GDM1 (cell line): ENCODE data around the gene EFNA1.

ENCODE experiments used
- DNase-seq: peaks from one replicate; lab custom pipeline; 2025; lab: John Stamatoyannopoulos, UW

The EFNA1 gene

DNA sequence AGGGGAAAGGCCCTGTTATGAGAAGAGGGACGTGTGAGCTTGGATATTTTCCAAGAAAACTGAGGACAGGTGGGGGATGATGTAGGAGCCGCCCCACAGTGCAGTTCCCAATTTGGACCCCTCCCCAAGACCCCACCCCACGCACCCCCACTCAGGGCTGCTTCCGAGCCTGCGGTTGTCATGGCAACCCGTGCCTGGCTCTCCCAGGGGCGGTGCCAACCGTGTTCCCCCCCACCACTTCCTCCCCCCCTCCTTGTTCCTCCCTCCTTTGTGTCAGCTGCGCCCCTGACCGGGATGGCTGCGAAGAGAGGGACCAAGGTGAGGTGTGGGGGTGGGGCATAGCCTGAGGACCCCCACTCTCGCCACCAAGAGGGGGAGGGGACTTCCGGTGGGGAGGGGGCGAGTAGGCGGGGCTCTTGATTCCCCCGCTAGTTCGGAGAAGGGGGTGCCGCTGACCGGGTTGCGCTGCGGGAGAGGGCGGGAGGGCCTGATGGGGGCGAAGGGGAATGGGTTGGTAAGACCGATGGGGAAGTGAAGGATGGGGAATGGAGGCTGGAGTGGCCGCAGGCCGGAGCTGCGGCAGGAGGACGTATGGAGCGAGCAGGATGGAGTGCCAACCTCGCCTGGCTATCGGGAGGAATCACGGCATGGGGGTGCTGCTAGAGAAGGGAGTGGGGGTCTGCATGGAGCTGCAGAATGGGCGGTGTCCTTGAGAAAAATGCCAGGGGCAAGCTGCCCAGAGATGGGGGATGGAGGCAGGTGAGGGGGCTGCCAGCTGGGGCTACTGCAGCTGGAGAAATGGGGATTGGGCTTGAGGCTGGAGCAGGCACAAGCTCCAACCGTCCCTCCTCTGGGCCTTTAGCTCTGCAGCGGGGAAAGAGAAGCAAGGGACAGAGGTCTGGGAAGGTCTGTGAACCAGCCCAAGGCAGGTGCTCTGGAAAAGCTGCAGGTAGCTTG is 46.9 kb downstream of the EFNA1 start:
- peak; percentile 36 for DNase-seq

DNA sequence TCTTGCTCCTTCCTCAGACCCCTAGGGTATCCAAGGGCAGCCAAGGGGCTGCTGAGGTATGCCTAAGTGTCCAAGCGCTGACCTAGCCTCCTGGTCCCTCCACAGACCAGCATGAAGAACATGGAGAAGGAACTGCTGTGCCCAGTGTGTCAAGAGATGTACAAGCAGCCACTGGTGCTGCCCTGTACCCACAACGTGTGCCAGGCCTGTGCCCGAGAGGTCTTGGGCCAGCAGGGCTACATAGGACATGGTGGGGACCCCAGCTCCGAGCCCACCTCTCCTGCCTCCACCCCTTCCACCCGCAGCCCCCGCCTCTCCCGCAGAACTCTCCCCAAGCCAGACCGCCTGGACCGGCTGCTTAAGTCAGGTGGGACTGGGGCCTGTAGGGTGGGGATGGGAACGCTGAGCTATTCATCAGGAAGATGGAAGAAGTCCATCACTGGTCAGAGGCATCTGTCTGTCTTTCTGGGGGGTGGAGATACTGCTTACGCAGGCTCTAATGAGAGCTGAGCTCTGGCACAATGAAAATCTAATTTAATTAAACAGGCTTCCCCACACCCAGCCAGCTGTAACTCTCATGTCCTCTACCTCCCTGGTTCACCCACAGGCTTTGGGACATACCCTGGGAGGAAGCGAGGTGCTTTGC is 47.7 kb downstream of the EFNA1 start:
- no peak for DNase-seq

DNA sequence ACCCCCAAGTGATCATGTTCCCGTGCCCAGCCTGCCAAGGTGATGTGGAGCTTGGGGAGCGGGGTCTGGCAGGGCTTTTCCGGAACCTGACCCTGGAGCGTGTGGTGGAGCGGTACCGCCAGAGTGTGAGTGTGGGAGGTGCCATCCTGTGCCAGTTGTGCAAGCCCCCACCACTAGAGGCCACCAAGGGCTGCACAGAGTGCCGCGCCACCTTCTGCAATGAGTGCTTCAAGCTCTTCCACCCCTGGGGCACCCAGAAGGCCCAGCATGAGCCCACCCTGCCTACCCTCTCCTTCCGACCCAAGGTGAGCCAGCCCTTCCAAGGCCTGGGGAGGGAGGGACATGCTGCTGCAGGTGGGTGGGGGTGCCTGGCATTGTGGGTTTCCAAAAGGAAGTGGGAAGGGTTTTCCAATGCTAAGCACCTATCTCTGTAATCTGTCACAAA is 48.3 kb downstream of the EFNA1 start:
- no peak for DNase-seq

DNA sequence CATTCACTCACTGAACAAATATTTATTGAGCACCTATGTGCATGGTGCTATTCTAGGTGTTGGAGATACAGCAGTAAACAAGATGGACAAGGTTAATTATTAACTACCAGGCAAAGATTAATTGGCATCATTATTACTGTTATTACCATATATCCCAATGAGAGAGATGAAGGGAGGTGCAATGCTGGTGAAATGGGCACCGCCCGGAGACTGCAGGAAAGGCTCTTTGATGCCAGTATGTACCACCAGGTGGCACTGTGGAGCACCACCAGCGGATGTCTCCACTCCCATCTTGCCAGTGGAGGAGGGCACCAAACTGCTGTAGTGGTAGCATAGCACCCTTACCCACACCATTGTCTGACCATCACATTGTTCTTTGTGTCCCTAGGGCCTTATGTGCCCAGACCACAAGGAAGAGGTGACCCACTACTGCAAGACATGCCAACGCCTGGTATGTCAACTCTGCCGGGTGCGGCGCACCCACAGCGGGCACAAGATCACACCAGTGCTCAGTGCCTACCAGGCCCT is 48.9 kb downstream of the EFNA1 start:
- peak; percentile 52 for DNase-seq

DNA sequence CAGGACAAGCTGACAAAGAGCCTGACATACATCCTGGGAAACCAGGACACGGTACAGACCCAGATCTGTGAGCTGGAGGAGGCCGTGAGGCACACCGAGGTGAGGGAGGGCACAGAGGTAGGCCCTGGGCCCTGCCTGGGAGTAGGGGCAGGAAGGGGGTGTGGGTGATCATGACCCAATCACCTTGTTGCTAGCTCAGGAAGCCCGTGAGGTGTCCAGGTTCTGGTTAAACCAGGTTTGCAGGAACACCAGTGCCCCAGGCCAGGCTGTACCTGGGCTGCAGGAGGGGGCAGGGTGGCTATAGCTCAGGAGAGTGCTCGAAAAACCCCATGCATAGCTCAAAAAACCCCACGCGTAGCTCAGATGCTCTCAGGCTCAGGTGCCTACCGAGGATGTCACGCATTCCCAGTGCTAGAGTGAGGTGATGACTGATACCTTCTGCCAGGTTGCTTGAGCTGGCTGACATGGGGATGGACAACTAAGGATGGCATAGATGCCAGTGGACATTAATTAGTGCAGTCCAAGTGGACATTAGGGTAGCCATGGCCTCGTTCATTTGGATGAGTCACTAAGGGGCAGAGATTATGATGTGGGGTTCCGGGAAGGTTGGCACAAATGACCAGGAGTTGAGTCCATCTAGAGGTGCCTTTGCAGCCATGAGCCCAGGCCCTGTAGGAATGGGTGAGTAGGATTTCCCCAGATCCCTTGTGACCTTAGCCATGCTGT is 49.7 kb downstream of the EFNA1 start:
- DNase-seq = no peak

DNA sequence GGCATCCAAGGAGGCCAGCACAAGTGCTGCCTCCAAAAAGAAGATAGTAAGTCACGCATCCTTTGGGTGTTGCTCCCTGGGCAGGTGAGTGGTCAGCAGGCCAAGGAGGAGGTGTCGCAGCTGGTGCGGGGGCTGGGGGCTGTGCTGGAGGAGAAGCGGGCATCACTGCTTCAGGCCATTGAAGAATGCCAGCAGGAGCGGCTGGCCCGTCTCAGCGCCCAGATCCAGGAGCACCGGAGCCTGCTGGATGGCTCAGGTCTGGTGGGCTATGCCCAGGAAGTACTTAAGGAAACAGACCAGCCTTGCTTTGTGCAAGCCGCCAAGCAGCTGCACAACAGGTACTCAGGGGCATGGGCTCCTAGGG is 50.2 kb downstream of the EFNA1 start:
- no peak for DNase-seq

DNA sequence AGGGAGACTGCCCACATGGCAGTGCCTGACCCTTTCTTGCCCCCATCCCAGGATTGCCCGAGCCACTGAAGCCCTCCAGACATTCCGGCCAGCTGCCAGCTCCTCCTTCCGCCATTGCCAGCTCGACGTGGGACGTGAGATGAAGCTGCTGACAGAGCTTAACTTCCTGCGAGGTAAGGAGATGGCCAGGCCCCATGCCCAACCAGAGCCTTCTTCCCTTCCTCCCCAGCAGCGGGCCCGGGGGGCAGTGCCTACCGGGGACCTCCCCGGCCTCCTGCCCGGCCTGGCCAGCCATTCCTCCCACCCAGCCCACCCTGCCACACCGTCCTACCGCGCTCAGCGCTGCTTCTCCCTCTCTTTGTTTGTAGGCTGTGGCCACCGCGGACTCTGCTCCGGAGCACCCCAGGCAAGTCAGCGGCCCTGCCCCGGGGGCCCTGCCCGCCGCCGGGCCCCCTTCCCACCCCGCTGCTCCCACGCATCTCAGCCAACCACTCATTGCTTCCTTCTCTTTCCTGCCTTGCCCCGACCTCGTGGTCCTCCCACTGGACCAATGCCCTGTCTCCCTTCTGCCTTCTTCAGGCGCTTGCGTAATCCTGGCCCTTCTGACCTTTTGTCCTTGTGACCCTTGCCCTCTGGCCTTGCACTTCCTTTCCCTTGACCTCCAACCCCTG is 50.9 kb downstream of the EFNA1 start:
- DNase-seq = no peak

DNA sequence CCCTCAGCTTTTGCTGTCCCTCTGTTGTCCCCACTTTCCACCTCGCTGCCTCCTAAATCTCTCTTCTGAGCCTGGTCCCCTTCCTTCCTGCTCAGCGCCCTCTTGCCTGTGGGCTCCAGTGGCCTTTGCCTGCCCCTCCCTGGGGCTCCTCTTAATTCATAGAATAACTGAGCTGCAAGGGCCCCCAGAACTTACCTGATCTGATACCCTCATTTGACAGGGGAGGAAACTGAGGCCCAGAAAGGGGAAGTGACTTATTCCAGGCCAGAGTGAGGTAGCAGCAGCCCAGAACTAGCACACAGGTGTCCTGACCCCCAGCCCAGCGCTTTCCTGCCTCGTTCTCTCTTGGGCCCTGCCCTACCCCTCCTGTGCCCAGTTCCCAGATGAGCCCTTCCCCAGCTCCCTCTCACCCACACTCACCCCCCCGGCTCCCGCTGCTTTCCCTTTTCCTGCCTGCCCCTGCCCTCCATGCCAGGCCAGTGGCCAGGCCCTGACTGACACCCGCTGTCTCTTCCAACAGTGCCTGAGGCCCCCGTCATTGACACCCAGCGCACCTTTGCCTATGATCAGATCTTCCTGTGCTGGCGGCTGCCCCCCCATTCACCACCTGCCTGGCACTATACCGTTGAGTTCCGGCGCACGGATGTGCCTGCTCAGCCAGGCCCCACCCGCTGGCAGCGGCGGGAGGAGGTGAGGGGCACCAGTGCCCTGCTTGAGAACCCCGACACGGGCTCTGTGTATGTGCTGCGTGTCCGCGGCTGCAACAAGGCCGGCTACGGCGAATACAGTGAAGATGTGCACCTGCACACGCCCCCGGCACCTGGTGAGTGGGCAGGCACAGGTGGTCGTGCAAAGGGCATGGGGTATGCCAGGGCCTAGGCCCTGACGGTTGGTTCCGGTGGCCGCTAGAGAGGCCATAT is 51.7 kb downstream of the EFNA1 start:
- DNase-seq = no peak

DNA sequence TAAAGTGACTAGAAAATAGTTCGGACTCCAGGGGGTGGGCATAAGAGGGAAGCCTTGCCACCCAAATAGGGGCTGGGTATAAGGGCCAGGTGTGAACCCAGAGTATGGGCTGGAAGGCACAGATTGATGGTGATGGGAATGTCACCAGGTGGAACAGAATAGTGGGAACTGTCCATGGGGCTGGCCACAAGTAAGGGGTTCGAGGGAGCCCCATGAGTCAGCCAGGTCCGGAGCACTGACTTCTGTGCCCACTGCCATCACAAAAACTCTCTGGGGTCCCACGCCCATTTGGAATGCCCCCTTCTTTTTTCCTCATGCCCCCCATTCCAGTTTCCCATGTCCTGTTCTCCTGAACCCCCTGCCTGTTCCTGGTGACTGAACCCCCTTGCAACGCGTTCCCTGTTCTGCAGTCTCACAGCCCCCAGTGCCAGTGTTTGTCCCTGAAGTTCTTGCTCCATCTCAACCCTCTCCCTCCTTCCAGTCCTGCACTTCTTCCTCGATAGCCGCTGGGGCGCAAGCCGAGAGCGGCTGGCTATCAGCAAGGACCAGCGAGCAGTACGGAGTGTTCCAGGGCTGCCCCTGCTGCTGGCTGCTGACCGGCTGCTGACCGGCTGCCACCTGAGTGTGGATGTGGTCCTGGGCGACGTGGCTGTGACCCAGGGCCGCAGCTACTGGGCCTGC is 53.8 kb downstream of the EFNA1 start:
- no peak for DNase-seq

DNA sequence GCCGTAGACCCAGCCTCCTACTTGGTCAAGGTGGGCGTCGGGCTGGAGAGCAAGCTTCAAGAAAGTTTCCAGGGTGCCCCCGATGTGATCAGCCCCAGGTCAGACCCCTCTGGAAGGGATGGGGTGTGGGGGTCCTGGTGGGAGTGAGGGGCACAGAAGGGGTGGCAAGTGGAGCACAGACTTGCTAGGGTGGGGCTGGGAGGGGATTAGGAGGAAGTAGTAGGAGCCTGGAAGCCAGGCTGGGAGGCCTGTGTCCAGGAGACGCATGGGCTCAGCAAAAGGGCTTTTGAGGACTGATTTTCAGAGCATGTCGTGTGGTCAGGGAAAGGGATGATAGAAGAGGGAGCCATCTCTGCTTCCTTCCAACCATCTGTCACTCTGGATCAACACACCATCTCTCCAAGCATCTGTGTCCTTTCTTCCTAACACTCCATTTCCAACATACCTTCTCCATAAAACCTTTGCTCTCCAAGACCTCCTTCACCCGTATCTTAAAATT is 54.4 kb downstream of the EFNA1 start:
- DNase-seq = no peak

DNA sequence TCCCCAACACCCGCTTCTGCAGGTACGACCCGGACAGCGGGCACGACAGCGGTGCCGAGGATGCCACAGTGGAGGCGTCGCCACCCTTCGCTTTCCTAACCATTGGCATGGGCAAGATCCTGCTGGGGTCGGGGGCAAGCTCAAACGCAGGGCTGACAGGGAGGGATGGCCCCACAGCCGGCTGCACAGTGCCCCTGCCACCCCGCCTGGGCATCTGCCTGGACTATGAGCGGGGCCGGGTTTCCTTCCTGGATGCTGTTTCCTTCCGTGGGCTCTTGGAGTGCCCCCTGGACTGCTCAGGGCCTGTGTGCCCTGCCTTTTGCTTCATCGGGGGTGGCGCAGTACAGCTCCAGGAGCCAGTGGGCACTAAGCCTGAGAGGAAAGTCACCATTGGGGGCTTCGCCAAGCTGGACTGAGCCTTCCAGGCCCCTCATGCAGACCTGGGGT is 56.1 kb downstream of the EFNA1 start:
- no peak for DNase-seq

DNA sequence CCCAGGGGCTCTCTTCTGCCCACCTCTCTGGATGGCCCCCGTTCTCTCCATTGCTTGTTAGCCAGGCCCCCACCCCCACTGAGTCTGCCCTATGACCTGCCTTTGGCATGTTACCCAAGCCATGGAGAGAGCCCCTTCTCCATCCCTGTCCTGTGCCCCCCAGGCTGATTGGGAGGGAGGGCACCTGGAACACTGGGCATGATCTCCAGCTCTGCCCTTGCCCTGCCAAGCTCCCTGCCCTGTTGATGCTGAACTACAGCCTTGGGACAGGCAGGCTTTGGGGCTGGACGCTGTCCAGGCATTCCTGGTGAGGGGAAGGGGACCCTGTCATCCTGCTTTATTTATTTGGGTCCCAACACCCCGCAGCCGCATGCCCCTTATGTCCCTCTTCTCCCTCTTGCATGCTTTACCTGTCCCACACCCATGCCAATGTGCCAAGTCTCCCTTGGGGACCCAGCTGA is 56.7 kb downstream of the EFNA1 start:
- no peak for DNase-seq
